Measurements from ENCODE around the gene MSGN1.

- no peak for TF ChIP-seq EZH2 (IDR thresholded peaks at IDR 0.05; ENCODE audit: borderline replicate concordance, low read length)
- no peak for TF ChIP-seq CTCF (IDR thresholded peaks at IDR 0.05; ENCODE audit: low read length)
These were observed 17.9 kb upstream of the MSGN1 start for GRCh38 chr2:17798338-17798737.

Data from OCI-LY1 (cell line).